ENCODE measurements around the gene RGS13. TPM values are rescaled to one million over a fixed set of nuclear protein-coding genes. Genes with fewer than 3 reads are reported as not detected.

RGS13 gene
- polyA plus RNA-seq, 4 donors: not detected

DNA sequence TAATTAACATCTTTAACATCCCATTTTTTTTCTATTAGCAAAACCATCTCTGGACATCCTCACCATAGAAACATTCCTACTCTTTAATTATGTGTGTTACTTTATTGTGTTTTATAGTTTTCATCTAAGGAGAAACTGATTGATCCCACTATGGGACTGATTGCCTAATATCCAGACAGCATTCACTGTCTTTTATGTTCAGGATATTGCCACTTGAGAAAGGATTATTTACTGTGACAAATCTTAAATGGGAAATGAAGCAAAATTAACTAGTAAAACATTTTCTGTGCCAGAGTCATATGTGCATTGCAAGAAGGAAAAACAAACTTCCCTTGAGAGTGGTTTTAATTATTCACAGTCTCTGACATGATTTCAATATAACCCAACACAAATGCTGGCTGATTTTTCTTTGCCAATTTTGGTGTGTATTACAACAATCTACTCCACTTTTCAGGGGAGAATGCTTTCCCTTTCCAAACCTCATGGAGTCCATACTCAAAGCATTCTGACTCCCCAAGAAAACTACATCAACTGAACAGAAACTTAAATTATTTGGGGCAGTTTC lies 15.8 kb upstream of the RGS13 start:
- no peak for DNase-seq (ENCODE audit: low read depth in 4 of 4, low spot score in 3 of 4)

- no peak for DNase-seq (ENCODE audit: low read depth in 4 of 4, low spot score in 3 of 4)
Observed at GRCh38 chr1:192626366-192627179, 9.4 kb upstream of the RGS13 start.

GRCh38 chr1:192627901-192628300 lies 8.0 kb upstream of the RGS13 start:
- no peak for DNase-seq (ENCODE audit: low read depth in 4 of 4, low spot score in 3 of 4)

DNA sequence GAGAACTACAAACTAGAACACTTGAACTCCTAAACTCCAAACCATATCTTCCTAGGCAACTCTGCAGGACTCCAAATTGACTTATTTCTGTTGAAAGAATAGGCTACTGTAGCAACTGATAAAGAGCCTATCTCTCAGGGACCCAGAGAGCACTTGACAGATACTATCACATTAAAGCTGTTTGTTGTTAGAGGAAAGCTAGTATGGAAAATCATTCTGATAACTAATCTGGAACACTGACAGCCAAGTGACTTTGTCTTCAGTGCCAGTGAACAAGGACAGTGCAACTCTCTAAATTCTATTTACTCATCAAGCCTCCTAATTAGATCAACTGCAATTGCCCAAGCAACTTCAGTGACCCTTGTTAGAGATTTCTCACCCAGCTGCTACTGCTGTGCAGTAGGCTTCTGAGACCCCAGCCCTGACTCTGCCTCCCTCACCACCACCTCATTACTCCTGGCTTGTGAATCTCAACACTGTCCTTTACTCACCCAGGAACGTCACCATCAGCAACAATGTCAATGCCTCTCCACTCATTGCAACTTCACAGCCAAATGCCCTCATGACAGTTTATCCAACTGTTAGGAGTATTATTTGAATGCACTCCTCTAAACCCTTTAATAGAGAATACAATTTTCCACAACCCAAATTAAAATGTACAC lies 7.4 kb upstream of the RGS13 start:
- no peak for DNase-seq (ENCODE audit: low read depth in 4 of 4, low spot score in 3 of 4)

DNA sequence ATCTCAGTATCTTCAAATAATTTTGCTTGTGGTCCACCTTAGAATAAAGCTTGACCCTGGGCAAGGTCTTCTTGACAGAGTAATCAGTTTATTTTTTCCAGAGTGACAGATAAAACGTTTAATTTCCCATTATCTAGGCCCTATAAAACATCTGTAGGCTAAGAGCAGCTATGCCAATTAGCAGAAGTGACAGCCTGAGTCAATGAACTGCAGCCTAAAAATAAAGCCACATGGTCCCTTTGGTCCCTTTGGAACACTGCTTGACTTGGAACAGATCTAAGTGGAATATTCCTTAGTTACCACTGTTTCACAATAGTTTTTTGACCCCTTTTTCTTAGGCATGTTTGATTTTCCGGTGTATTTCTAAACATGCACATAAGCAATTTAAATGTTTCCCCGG lies 6.3 kb upstream of the RGS13 start:
- DNase-seq (ENCODE audit: low read depth in 4 of 4, low spot score in 3 of 4): no peak

DNA sequence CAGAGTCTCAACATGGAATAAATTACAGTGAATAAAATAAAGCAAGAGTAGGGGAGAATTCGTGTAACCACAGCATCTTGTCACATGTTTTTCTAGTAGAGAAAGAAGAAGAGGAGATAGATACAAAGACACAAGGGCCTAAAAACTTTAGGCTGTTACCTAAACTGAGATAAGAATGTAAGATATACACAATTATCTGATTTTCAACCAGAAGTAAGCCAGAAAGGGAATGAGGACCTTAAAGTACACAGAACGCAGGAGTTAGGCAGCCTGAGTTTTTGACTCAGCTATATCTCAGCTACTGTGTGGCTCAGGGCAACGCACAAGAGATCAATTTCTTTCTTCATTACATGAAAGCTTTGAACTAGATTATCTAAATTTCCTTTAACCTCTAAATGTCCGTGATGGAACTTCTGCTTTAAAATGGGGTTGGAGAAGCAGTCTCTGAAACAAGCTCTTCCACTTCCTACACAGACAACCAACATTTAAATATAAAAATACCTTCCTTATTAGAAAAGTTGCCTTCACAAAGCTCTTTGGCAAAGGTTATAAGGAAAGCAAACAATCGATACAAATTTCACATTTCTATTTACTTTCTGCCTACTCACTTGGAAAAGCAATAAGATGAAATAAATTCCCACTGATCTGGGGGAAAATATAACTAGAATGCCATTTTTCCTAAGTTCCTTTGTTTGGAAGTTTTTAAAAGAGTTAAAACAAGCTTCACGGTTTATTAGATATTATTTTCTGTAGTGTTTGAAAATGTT lies 5.2 kb upstream of the RGS13 start:
- DNase-seq (ENCODE audit: low read depth in 4 of 4, low spot score in 3 of 4): no peak

GRCh38 chr1:192631749-192632148 lies 4.2 kb upstream of the RGS13 start:
- DNase-seq (ENCODE audit: low read depth in 4 of 4, low spot score in 3 of 4): no peak

DNA sequence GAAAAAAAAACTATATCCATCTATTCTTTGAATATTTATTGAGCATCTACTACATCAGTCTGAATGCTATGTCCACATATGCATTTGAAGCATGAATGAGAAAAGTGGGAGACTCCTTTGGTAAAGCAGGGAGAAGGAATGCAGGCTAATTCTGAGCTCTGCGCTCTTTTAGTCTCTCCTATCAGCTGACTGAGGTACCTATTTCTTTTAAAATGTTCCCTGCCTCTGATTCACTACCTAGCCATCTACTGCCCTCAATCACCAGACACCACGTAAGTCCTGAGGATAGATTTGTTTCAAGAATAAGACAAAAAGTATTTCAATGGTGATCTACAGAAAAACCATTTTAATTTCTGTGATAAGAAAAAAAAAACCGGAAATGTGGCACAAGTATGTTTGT lies 3.8 kb upstream of the RGS13 start:
- no peak for DNase-seq (ENCODE audit: low read depth in 4 of 4, low spot score in 3 of 4)

GRCh38 chr1:192632641-192633532 lies 3.1 kb upstream of the RGS13 start:
- no peak for DNase-seq (ENCODE audit: low read depth in 4 of 4, low spot score in 3 of 4)

- DNase-seq (ENCODE audit: low read depth in 4 of 4, low spot score in 3 of 4): no peak
Observed at GRCh38 chr1:192633533-192634253, 2.3 kb upstream of the RGS13 start.

- DNase-seq (ENCODE audit: low read depth in 4 of 4, low spot score in 3 of 4): no peak
Observed at GRCh38 chr1:192635041-192635440, 906 bp upstream of the RGS13 start.

- DNase-seq (ENCODE audit: low read depth in 4 of 4, low spot score in 3 of 4): no peak
Observed at GRCh38 chr1:192639607-192640368, 3.8 kb downstream of the RGS13 start.

GRCh38 chr1:192652159-192652558 lies 16.2 kb downstream of the RGS13 start:
- no peak for DNase-seq (ENCODE audit: low read depth in 4 of 4, low spot score in 3 of 4)

- DNase-seq (ENCODE audit: low read depth in 4 of 4, low spot score in 3 of 4): no peak
Observed at GRCh38 chr1:192654120-192654519, 18.2 kb downstream of the RGS13 start.

DNA sequence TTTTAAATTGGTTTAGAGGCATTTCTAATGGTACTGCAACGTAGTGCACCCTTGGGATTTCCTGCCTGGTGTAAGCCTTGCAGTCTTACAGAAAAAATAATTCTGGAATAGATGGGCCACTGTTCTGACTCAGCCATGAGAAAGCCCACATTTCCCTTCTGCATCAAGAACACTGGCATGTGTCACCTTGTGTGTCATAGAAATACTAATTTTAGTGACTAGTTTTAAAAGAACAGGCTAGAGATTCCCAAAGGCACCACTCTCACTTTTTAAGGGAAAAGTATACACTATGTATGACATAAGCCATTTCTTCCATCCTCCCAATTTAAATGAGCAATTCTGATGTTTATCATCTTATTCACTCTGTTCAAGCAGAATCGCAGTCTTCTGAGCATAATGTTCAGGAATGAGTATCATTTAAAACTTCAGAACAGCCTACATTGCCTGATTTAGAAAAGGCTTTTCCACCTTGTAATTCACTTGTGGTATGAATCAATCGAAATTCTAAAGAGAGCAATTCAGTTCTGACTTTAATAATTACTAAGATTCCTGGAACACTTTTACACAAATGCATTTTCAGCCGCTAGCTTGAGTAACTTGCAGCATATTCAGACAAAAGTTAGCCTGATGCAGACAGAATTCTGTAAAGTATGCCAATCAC lies 18.8 kb downstream of the RGS13 start:
- DNase-seq (ENCODE audit: low read depth in 4 of 4, low spot score in 3 of 4): no peak

GRCh38 chr1:192657760-192658159 lies 21.8 kb downstream of the RGS13 start:
- DNase-seq (ENCODE audit: low read depth in 4 of 4, low spot score in 3 of 4): no peak

DNA sequence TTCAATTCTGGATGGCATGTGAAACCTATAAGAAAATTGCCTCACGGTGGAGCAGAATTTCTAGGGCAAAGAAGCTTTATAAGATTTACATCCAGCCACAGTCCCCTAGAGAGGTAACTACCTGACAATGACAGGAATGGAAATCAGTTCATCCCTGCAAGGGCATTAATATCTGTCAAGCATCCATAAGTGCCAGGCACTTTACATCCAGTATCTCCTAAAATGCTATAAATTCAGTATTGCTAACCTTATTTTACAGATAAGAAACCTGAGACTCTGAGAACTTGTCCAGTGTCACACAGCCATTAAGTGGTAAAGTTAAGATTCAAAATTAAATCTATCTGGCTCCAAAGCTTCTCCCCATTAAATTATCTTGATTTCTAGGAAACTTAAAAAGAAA lies 22.3 kb downstream of the RGS13 start:
- DNase-seq (ENCODE audit: low read depth in 4 of 4, low spot score in 3 of 4): no peak

DNA sequence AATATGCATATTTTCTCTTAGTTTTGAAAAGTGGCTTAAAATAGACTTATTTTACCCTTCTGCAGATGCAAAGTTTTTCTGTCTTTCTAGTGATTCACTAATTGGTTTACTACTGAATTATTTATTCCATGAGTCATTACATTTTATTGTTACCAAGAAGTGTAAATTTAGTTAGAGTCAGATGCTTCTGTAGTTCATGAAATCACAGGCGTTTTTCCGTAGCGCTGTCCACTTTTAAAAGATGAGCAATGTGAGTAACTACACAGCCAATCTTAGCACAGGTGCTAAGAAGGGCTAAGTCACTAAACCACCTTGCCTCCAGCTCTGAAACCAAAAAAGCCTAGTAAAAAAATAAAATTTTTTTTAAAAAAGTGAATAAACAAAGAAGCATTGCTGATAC lies 24.7 kb downstream of the RGS13 start:
- no peak for DNase-seq (ENCODE audit: low read depth in 4 of 4, low spot score in 3 of 4)
